Measurements from ENCODE around the gene OLIG1. TPM values are rescaled to one million over a fixed set of nuclear protein-coding genes. Genes with fewer than 3 reads are reported as not detected.

Gene OLIG1
- total and polyA plus RNA-seq, 2 of the 4 experiments (the other 2 are of a cell fraction): not detected

- no peak overlapping the region for H3K18ac ChIP-seq (ENCODE audit: low read depth, low read length)
- H3K27me3 ChIP-seq (ENCODE audit: control insufficient read depth, insufficient read depth, low read length): peaks cover 99% of the 10 kb centered on the region
- no peak overlapping the region for H2BK20ac ChIP-seq (ENCODE audit: low read depth, low read length)
- H4K5ac ChIP-seq (ENCODE audit: low read depth, low read length): no peak overlapping the region
- in situ Hi-C loops (cut with MboI; ENCODE audit: low sequenced_read_pairs): no loop called here
- no peak overlapping the region for H2BK5ac ChIP-seq (ENCODE audit: low read depth, low read length, poor library complexity, severe bottlenecking)
- intact Hi-C loops (cut with micrococcal nuclease): no loop called here
- no peak for DNase-seq
- WGBS, 2 experiments (ENCODE audit: extremely low coverage in 2 of 2, insufficient read length in 1 of 2): 4% methylated on average over 14 of the region's 40 CpGs; no CpG with 5 or more reads in 1 of the 2 experiments
- H3K4ac ChIP-seq (ENCODE audit: low read depth, low read length): no peak overlapping the region
- H4K91ac ChIP-seq (ENCODE audit: insufficient read depth, low read depth, low read length): no peak overlapping the region
- H3K9ac ChIP-seq (ENCODE audit: low read depth, low read length): no peak overlapping the region
- TF ChIP-seq MAFK (IDR thresholded peaks at IDR 0.05; ENCODE audit: low read depth, low read length) (no peak), RFX5 (IDR thresholded peaks at IDR 0.05; ENCODE audit: low read depth, low read length) (no peak), CEBPB (IDR thresholded peaks at IDR 0.05; ENCODE audit: low read depth, low read length) (no peak), NFE2L2 (IDR thresholded peaks at IDR 0.05; ENCODE audit: low read depth, low read length) (no peak), MXI1 (IDR thresholded peaks at IDR 0.05; ENCODE audit: borderline replicate concordance, low read depth, low read length) (no peak), FOS (IDR thresholded peaks at IDR 0.05; ENCODE audit: low read depth, low read length) (no peak), POLR2A (IDR thresholded peaks at IDR 0.05; ENCODE audit: low read depth, low read length) (no peak)
- no peak overlapping the region for H4K8ac ChIP-seq (ENCODE audit: low read depth in 2 of 2, low read length in 2 of 2)
- dilution Hi-C loops (cut with HindIII; ENCODE audit: low sequenced_read_pairs, unreplicated experiment): no loop called here
- H3K27ac ChIP-seq (ENCODE audit: insufficient read depth, low read length): no peak overlapping the region
- H2AFZ ChIP-seq (replicated peaks; ENCODE audit: low read length, poor library complexity): no peak overlapping the region
- no peak overlapping the region for H2AK5ac ChIP-seq (ENCODE audit: low read depth, low read length)
- no peak overlapping the region for H3K56ac ChIP-seq (ENCODE audit: extremely low read depth, insufficient read depth, low read length)
- no peak overlapping the region for H3K4me2 ChIP-seq (ENCODE audit: low read depth, low read length)
- no peak overlapping the region for H3K14ac ChIP-seq (replicated peaks; ENCODE audit: low read depth, low read length)
- H4K20me1 ChIP-seq (ENCODE audit: insufficient read depth, low read length): peaks cover 3% of the 10 kb centered on the region; the same call in 1 of the 2 replicates
- BruUV-seq (replicated peaks): no TSS peak
- no peak overlapping the region for H3K4me3 ChIP-seq (ENCODE audit: insufficient read depth, low read depth, low read length)
- no peak overlapping the region for H2BK120ac ChIP-seq (ENCODE audit: low read depth, low read length)
- H3K23ac ChIP-seq (ENCODE audit: low read depth, low read length): no peak overlapping the region; the same call in 1 of the 2 replicates
- CTCF ChIA-PET: no interaction called here
- H3K36me3 ChIP-seq (ENCODE audit: control insufficient read depth, insufficient read depth, low read length): no peaks in the 10 kb centered on the region
- no peak overlapping the region for H2BK15ac ChIP-seq (ENCODE audit: low read depth, low read length)
- H3K4me1 ChIP-seq (ENCODE audit: control insufficient read depth, insufficient read depth, low read length): no peaks in the 10 kb centered on the region
- ATAC-seq (ENCODE audit: low read depth): no peak
- peaks cover 10% of the 10 kb centered on the region for H3K9me3 ChIP-seq (ENCODE audit: control insufficient read depth, insufficient read depth, low read length)
- H3K79me1 ChIP-seq (ENCODE audit: low read depth in 1 of 2, low read length in 2 of 2): no peaks in the 10 kb centered on the region
- no peaks in the 10 kb centered on the region for H3K9me1 ChIP-seq (ENCODE audit: insufficient read depth, low read length)
- POLR2A ChIA-PET (ENCODE audit: unreplicated experiment): no interaction called here
- no peak overlapping the region for H2AK9ac ChIP-seq (replicated peaks; ENCODE audit: low read depth, low read length, poor library complexity)
These were observed 45.5 kb upstream of the OLIG1 start for GRCh38 chr21:33024201-33025103.
